ENCODE data around the gene TRIM66.

TRIM66 gene

DNA sequence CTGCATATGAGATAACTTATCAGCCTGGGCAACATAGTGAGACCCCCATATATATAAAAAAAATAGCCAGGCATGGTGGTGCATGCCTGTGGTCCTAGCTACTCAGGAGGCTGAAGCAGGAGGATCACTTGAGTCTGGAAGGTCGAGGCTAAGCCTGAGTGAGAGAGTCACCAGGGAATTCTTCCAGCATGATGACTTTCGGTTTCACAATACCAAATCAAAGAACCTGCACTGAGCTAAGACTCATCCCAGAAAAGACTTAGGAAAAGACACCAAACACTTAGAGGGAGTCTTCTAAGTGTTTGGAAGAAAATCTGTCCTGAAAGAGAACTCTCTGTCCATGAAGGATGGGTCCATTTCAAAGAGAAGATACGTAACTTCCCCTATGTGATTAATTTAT lies 101.2 kb downstream of the TRIM66 start:
- Histone ChIP-seq H3K9me3 (ENCODE audit: low read depth, low read length) (no peaks in the 10 kb centered on the region), H3K36me3 (ENCODE audit: insufficient read depth, low read length) (no peaks in the 10 kb centered on the region), H3K4me3 (no peak overlapping the region), H3K27ac (no peak overlapping the region), H3K9ac (ENCODE audit: insufficient read length) (no peak overlapping the region)
- DNase-seq (ENCODE audit: low read depth, low spot score) = no peak
- no peak for TF ChIP-seq POLR2AphosphoS5 (IDR thresholded peaks at IDR 0.05; ENCODE audit: borderline replicate concordance, low read depth, low read length)

DNA sequence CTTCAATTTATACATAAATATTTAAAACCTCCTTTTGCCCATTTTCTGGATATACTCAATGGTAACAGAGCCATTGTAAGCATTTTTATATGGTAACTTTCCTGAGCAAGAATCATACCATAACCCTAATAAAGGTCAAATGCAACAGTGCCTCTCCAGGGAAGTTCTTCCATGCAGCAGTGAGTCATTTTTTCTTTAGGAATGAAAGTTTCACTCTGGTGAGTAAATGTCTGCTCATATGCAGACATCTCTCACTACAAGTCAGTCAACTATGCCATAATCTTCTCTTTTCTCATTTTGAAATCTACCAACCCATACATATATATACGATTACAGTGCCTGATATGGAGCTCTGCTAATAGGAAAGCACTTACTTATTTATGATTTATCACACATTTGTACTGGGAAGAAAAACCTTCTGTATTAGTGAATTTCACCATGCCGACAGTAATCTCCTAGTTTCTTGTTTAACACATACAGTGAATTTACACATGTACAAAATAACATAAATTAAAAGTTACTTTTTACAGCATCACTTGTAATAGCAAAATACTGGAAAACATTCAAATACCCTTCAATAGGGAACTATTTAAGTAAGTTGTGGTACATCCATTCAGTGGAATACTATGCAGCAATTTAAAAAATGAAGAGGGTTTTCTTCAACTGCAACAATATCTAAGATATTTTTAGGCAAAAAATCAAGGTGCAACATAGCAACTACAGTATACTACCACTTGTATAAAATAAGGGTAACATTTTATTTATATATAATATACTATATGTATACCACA lies 104.5 kb downstream of the TRIM66 start:
- Histone ChIP-seq H3K9ac (ENCODE audit: insufficient read length) (no peak overlapping the region), H3K27ac (no peak overlapping the region), H3K9me3 (ENCODE audit: low read depth, low read length) (no peaks in the 10 kb centered on the region), H3K4me3 (no peak overlapping the region), H3K36me3 (ENCODE audit: insufficient read depth, low read length) (no peaks in the 10 kb centered on the region)
- no peak for DNase-seq (ENCODE audit: low read depth, low spot score)
- no peak for TF ChIP-seq POLR2AphosphoS5 (IDR thresholded peaks at IDR 0.05; ENCODE audit: borderline replicate concordance, low read depth, low read length)
- no peak for TF ChIP-seq FOXP2 (optimal IDR thresholded peaks at IDR 0.05; ENCODE audit: control extremely low read depth, extremely low read length, insufficient read depth)
- no peak for TF ChIP-seq EZH2 (IDR thresholded peaks at IDR 0.05)

DNA sequence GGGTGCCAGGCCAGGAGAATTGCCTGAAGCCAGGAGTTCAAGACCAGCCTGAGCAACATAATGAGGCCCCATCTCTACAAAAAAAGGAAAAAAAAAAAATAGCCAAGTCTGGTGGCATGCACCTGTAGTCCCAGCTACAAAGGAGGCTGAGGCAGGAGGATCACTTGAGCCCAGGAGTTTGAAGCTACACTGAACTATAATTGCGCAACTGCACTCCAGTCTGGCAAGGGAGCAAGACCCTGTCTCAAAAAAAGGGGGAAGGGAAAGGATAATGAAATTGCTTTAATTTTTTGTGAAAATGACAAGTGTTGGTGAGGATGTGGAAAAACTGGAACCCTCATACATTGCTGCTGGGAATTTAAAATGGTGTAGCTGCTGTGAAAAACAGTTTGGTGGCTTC lies 107.7 kb downstream of the TRIM66 start:
- no peak overlapping the region for H3K27ac ChIP-seq
- DNase-seq (ENCODE audit: low read depth, low spot score) = no peak
- no peak overlapping the region for H3K4me3 ChIP-seq
- H3K9me3 ChIP-seq (ENCODE audit: low read depth, low read length) = no peaks in the 10 kb centered on the region
- no peak overlapping the region for H3K9ac ChIP-seq (ENCODE audit: insufficient read length)
- no peaks in the 10 kb centered on the region for H3K36me3 ChIP-seq (ENCODE audit: insufficient read depth, low read length)
- no peak for TF ChIP-seq EZH2 (IDR thresholded peaks at IDR 0.05)
- TF ChIP-seq FOXP2 (optimal IDR thresholded peaks at IDR 0.05; ENCODE audit: control extremely low read depth, extremely low read length, insufficient read depth) = no peak
- TF ChIP-seq POLR2AphosphoS5 (IDR thresholded peaks at IDR 0.05; ENCODE audit: borderline replicate concordance, low read depth, low read length) = no peak

DNA sequence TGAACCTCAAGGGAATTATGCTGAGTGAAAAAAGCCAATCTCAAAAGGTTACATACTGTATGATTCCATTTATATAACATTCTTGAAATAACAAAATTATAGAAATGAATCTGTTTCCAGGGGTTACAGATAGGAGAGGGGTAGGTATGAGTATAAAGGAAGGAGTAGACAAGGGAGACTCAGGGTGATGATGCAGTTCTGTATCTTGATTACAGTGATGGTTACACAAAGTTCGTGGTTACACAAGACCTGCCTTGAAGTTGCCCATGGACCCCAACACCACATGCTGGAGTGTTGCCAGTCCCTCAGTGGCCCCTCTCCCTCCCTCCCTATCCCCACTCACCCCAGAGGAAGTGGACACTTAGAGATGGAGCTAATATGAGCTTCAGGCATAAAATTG lies 108.7 kb downstream of the TRIM66 start:
- no peak for TF ChIP-seq POLR2AphosphoS5 (IDR thresholded peaks at IDR 0.05; ENCODE audit: borderline replicate concordance, low read depth, low read length)
- no peak for TF ChIP-seq FOXP2 (optimal IDR thresholded peaks at IDR 0.05; ENCODE audit: control extremely low read depth, extremely low read length, insufficient read depth)
- TF ChIP-seq EZH2 (IDR thresholded peaks at IDR 0.05) = no peak
- Histone ChIP-seq H3K9me3 (ENCODE audit: low read depth, low read length) (no peaks in the 10 kb centered on the region), H3K4me3 (no peak overlapping the region), H3K9ac (ENCODE audit: insufficient read length) (no peak overlapping the region), H3K36me3 (ENCODE audit: insufficient read depth, low read length) (no peaks in the 10 kb centered on the region), H3K27ac (no peak overlapping the region)
- no peak for DNase-seq (ENCODE audit: low read depth, low spot score)

DNA sequence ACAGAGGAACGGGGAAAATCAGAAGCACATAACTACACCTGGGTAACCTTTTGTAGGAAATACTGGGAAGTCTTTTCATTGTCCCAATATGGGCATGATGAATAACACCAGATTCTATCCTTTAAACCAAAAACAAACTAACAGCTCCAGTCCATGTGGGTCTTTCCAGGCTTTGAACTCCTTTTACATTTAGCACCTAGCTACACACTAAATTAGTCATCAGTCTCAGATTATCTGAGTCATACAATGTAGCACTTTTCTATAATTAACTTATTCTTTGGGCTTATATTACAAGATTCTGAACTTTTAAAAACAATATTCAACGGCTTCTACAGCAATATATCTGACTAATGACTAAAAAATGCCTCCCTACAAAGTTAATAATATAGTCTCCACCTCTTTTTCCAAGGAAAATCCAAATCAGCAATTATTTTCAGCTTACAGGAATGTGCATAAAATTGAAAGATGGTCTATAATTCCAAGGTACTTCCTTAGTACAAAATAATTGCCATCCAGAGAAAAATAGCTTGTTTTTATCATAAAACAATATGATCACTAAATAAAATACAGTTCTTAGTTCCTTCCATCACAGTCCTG lies 114.8 kb downstream of the TRIM66 start:
- Histone ChIP-seq H3K4me3 (no peak overlapping the region), H3K9me3 (ENCODE audit: low read depth, low read length) (no peaks in the 10 kb centered on the region), H3K9ac (ENCODE audit: insufficient read length) (no peak overlapping the region), H3K36me3 (ENCODE audit: insufficient read depth, low read length) (no peaks in the 10 kb centered on the region), H3K27ac (no peak overlapping the region)
- DNase-seq (ENCODE audit: low read depth, low spot score) = no peak
- TF ChIP-seq POLR2AphosphoS5 (IDR thresholded peaks at IDR 0.05; ENCODE audit: borderline replicate concordance, low read depth, low read length) (no peak), FOXP2 (optimal IDR thresholded peaks at IDR 0.05; ENCODE audit: control extremely low read depth, extremely low read length, insufficient read depth) (no peak), EZH2 (IDR thresholded peaks at IDR 0.05) (no peak)

DNA sequence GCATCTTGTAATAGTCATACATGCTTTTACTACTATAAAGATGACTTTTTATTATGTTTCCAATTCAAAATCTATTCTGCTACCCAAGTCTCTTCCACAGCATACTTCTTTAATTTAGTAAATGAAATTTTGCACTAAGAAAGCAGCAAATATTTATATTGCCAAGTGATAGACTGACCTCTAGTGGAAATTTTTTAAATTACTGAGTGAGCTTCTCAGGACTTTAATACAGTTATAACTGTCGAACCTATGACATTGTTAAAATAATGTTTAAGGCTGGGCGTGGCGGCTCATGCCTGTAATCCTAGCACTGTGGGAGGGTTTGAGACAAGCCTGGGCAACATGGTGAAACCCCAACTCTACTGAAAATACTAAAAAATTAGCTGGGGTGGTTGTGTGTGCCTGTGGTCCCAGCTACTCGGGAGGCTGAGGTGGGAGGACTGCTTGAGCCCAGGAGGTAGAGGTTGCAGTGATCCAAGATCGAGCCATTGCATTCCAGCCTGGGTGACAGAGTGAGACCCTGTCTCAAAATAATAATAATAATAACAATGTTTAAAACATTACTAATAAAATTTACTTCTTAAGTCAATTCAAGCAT lies 115.8 kb downstream of the TRIM66 start:
- Histone ChIP-seq H3K36me3 (ENCODE audit: insufficient read depth, low read length) (no peaks in the 10 kb centered on the region), H3K27ac (no peak overlapping the region), H3K4me3 (no peak overlapping the region), H3K9me3 (ENCODE audit: low read depth, low read length) (no peaks in the 10 kb centered on the region), H3K9ac (ENCODE audit: insufficient read length) (no peak overlapping the region)
- DNase-seq (ENCODE audit: low read depth, low spot score) = peak; percentile 34
- no peak for TF ChIP-seq EZH2 (IDR thresholded peaks at IDR 0.05)
- no peak for TF ChIP-seq POLR2AphosphoS5 (IDR thresholded peaks at IDR 0.05; ENCODE audit: borderline replicate concordance, low read depth, low read length)
- TF ChIP-seq FOXP2 (optimal IDR thresholded peaks at IDR 0.05; ENCODE audit: control extremely low read depth, extremely low read length, insufficient read depth) = no peak

DNA sequence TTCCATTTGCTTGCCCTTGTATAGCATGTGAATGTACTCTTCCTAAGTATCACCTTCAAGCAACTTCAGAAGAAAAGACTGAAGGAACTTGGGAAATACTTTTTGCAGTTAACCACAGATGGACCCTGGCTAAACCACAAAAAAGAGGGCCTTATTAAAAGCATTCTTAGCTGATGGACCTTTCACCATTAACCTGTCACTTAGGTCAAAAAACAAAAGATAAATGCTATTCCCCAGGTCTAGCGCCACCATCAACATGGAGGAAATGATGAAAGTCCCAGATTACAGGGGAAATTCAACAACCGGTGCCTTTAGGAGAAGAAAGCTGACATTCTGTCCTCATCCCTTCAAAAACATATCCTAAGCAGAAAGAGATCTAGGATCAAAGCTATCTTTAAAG lies 117.9 kb downstream of the TRIM66 start:
- Histone ChIP-seq H3K27ac (no peak overlapping the region), H3K9me3 (ENCODE audit: low read depth, low read length) (no peaks in the 10 kb centered on the region), H3K4me3 (no peak overlapping the region), H3K36me3 (ENCODE audit: insufficient read depth, low read length) (no peaks in the 10 kb centered on the region), H3K9ac (ENCODE audit: insufficient read length) (no peak overlapping the region)
- no peak for TF ChIP-seq EZH2 (IDR thresholded peaks at IDR 0.05)
- no peak for TF ChIP-seq FOXP2 (optimal IDR thresholded peaks at IDR 0.05; ENCODE audit: control extremely low read depth, extremely low read length, insufficient read depth)
- TF ChIP-seq POLR2AphosphoS5 (IDR thresholded peaks at IDR 0.05; ENCODE audit: borderline replicate concordance, low read depth, low read length) = no peak
- no peak for DNase-seq (ENCODE audit: low read depth, low spot score)
